ENCODE results near the gene THBS2.
"Not testable (repeated sequence)": the region's sequence is repeated elsewhere in the genome, so short reads cannot be mapped to it uniquely, and the experiment has no call there.

THBS2 gene

GRCh38 chr6:169227116-169227515 lies 26.5 kb downstream of the THBS2 start:
- no peak overlapping the region for H3K4me3 ChIP-seq
- in situ Hi-C loops (cut with MboI; ENCODE audit: low sequenced_read_pairs): no loop called here
- no peak for DNase-seq (ENCODE audit: low spot score in 2 of 2)
- no peaks in the 10 kb centered on the region for H3K36me3 ChIP-seq (replicated peaks)
- H3K27me3 ChIP-seq (ENCODE audit: low read depth): no peaks in the 10 kb centered on the region
- no peaks in the 10 kb centered on the region for H3K4me1 ChIP-seq
- H3K9me3 ChIP-seq: no peaks in the 10 kb centered on the region

DNA sequence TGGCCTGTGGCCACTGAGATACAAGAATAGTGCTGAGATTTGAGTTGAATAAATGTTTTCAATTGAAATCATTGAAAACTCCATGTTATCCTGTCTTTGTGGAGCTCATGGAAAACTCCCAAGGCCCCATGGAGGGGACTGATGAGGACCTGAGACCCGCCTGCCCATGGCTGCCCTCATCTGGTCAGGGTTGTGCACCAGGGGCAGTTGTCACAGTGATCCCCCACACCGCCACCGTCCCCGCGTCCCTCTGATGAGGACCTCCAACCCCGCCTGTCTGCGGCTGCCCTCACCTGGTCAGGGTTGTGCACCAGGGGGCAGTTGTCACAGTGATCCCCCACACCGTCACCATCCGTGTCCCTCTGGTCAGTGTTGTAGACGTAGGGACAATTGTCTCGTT lies 27.8 kb downstream of the THBS2 start:
- H3K27me3 ChIP-seq (ENCODE audit: low read depth): no peaks in the 10 kb centered on the region
- H3K9me3 ChIP-seq: no peaks in the 10 kb centered on the region
- H3K36me3 ChIP-seq (replicated peaks): no peaks in the 10 kb centered on the region
- DNase-seq (ENCODE audit: low spot score in 2 of 2): no peak
- H3K4me1 ChIP-seq: no peaks in the 10 kb centered on the region
- no peak overlapping the region for H3K4me3 ChIP-seq
- in situ Hi-C loops (cut with MboI; ENCODE audit: low sequenced_read_pairs): no loop called here

- no peaks in the 10 kb centered on the region for H3K4me1 ChIP-seq
- H3K9me3 ChIP-seq: no peaks in the 10 kb centered on the region
- DNase-seq (ENCODE audit: low spot score in 2 of 2): no peak
- in situ Hi-C loops (cut with MboI; ENCODE audit: low sequenced_read_pairs): no loop called here
- H3K27me3 ChIP-seq (ENCODE audit: low read depth): no peaks in the 10 kb centered on the region
- no peaks in the 10 kb centered on the region for H3K36me3 ChIP-seq (replicated peaks)
- H3K4me3 ChIP-seq: no peak overlapping the region
Observed at GRCh38 chr6:169225131-169225576, 28.5 kb downstream of the THBS2 start.

GRCh38 chr6:169224716-169225115 lies 28.9 kb downstream of the THBS2 start:
- Histone ChIP-seq H3K4me3 (no peak overlapping the region), H3K4me1 (no peaks in the 10 kb centered on the region), H3K27me3 (ENCODE audit: low read depth) (no peaks in the 10 kb centered on the region), H3K9me3 (no peaks in the 10 kb centered on the region), H3K36me3 (replicated peaks) (no peaks in the 10 kb centered on the region)
- in situ Hi-C loops (cut with MboI; ENCODE audit: low sequenced_read_pairs): no loop called here
- DNase-seq (ENCODE audit: low spot score in 2 of 2): no peak

- H3K27me3 ChIP-seq (ENCODE audit: low read depth): no peaks in the 10 kb centered on the region
- H3K9me3 ChIP-seq: no peaks in the 10 kb centered on the region
- H3K4me1 ChIP-seq: no peaks in the 10 kb centered on the region
- no peak for DNase-seq (ENCODE audit: low spot score in 2 of 2)
- H3K4me3 ChIP-seq: no peak overlapping the region
- in situ Hi-C loops (cut with MboI; ENCODE audit: low sequenced_read_pairs): no loop called here
- no peaks in the 10 kb centered on the region for H3K36me3 ChIP-seq (replicated peaks)
Observed at GRCh38 chr6:169224185-169224695, 29.4 kb downstream of the THBS2 start.

GRCh38 chr6:169223006-169223405 lies 30.6 kb downstream of the THBS2 start:
- H3K4me1 ChIP-seq: no peaks in the 10 kb centered on the region
- no peaks in the 10 kb centered on the region for H3K9me3 ChIP-seq
- no peak overlapping the region for H3K4me3 ChIP-seq
- DNase-seq (ENCODE audit: low spot score in 2 of 2): no peak
- in situ Hi-C loops (cut with MboI; ENCODE audit: low sequenced_read_pairs): no loop called here
- H3K36me3 ChIP-seq (replicated peaks): no peaks in the 10 kb centered on the region
- no peaks in the 10 kb centered on the region for H3K27me3 ChIP-seq (ENCODE audit: low read depth)

- Histone ChIP-seq H3K4me3 (no peak overlapping the region), H3K36me3 (replicated peaks) (no peaks in the 10 kb centered on the region), H3K4me1 (no peaks in the 10 kb centered on the region), H3K9me3 (no peaks in the 10 kb centered on the region), H3K27me3 (ENCODE audit: low read depth) (no peaks in the 10 kb centered on the region)
- no peak for DNase-seq (ENCODE audit: low spot score in 2 of 2)
- in situ Hi-C loops (cut with MboI; ENCODE audit: low sequenced_read_pairs): no loop called here
Observed at GRCh38 chr6:169222126-169222525, 31.5 kb downstream of the THBS2 start.

DNA sequence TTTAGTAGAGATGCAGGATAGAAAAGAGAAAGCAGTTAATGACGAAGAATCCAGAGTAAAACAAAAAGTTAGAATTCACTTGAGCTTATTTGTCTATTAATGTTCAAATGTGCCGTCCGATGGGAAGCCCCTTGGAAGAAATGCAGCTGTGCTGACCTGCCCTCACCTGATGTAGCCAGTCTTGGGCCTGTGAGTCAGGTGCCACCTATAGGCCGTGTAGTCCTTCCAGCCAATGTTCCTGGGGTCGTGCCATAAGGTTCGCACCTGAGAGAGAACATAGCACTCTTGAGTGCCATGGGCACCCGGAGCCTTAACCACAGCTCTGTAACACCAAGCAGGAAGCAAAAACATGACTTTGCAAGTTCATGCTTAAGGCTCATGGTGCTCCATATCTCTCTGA lies 32.4 kb downstream of the THBS2 start:
- in situ Hi-C loops (cut with MboI; ENCODE audit: low sequenced_read_pairs): no loop called here
- DNase-seq (ENCODE audit: low spot score in 2 of 2): no peak
- H3K4me1 ChIP-seq: no peaks in the 10 kb centered on the region
- H3K4me3 ChIP-seq: no peak overlapping the region
- H3K36me3 ChIP-seq (replicated peaks): no peaks in the 10 kb centered on the region
- H3K27me3 ChIP-seq (ENCODE audit: low read depth): no peaks in the 10 kb centered on the region
- H3K9me3 ChIP-seq: no peaks in the 10 kb centered on the region

DNA sequence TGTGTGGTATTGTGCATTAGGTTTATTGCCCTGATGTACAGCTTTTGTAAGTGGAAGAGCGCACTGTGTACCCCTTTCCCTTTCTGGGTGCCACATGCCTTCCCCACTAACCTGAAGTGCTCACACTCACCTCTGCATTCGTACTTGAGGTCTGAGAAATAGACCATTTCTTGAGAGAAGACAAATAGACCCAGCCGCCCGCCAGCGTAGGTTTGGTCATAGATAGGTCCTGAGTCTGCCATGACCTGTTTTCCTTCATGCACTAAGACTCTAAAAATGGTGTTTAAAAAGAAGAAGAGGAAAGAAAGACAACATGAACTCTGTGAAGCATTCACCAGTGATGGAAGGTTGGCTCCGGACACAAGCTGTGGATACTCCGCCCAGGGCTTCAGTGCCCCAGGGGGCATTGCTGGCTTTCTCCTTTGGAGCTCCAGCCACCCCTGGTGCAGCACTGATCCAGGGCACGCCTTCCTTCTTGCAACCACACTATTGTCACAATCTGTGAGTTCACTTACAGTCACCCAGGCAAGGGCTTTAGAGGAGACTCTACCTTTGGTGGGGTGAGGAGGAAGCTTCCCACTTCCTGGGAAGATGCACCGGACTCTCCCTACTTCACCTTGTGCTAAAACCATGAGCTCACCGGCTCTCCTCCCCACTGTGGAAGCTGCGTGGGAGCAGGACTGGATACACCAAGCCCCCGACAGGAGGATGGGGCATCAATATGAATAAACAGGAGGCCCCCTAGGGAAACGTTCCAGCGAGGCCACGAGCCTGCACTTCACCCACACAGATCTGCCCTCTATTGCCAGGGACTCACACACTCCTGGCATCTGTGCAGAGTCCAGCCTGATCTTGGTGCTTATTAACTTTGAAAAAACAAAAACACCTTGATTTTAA lies 33.3 kb downstream of the THBS2 start:
- Histone ChIP-seq H3K4me1 (no peaks in the 10 kb centered on the region), H3K4me3 (no peak overlapping the region), H3K27me3 (ENCODE audit: low read depth) (no peaks in the 10 kb centered on the region), H3K9me3 (no peaks in the 10 kb centered on the region), H3K36me3 (replicated peaks) (no peaks in the 10 kb centered on the region)
- no peak for DNase-seq (ENCODE audit: low spot score in 2 of 2)
- in situ Hi-C loops (cut with MboI; ENCODE audit: low sequenced_read_pairs): no loop called here

DNA sequence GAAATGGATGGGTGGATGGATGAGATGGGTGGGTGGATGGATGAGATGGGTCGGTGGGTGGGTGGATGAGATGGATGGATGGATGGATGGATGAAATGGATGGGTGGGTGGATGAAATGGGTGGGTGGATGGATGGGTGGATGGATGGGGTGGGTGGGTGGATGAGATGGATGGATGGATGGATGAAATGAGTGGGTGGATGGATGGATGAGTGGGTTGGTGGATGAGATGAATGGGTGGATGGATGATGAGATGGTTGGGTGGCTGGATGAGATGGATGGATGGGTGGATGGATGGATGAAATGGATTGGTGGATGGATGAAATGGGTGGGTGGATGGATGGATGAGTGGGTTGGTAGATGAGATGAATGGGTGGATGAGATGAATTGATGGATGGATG lies 35.7 kb downstream of the THBS2 start:
- in situ Hi-C loops (cut with MboI; ENCODE audit: low sequenced_read_pairs): no loop called here
- Histone ChIP-seq H3K27me3 (ENCODE audit: low read depth) (no peaks in the 10 kb centered on the region), H3K9me3 (no peaks in the 10 kb centered on the region), H3K4me1 (peaks cover 3% of the 10 kb centered on the region; the same call in 1 of the 2 replicates), H3K4me3 (no peak overlapping the region), H3K36me3 (replicated peaks) (no peaks in the 10 kb centered on the region)
- DNase-seq (ENCODE audit: low spot score in 2 of 2): no peak

DNA sequence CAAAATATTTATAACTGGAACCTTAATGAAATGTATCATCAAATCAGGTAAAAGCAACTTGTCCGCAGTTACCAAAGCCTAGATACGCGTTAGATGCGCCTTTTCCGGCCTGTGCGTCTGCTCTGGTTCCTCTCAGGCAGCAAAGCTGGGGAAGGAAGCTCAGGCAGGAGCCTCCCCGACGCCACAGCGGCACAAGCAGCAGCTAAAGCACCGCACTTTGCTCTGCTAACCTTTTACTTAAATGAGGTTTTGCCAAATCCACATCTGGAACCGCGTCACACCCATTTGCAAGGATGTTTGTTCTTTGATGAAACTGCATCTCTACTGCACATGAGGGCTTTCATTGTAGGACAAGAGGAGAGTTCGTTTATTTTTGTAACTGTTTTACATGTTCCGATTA lies 36.8 kb downstream of the THBS2 start:
- no peaks in the 10 kb centered on the region for H3K36me3 ChIP-seq (replicated peaks)
- no peak overlapping the region for H3K4me3 ChIP-seq
- peaks cover 8% of the 10 kb centered on the region for H3K4me1 ChIP-seq
- H3K9me3 ChIP-seq: no peaks in the 10 kb centered on the region
- no peaks in the 10 kb centered on the region for H3K27me3 ChIP-seq (ENCODE audit: low read depth)
- no peak for DNase-seq (ENCODE audit: low spot score in 2 of 2)
- in situ Hi-C loops (cut with MboI; ENCODE audit: low sequenced_read_pairs): no loop called here

DNA sequence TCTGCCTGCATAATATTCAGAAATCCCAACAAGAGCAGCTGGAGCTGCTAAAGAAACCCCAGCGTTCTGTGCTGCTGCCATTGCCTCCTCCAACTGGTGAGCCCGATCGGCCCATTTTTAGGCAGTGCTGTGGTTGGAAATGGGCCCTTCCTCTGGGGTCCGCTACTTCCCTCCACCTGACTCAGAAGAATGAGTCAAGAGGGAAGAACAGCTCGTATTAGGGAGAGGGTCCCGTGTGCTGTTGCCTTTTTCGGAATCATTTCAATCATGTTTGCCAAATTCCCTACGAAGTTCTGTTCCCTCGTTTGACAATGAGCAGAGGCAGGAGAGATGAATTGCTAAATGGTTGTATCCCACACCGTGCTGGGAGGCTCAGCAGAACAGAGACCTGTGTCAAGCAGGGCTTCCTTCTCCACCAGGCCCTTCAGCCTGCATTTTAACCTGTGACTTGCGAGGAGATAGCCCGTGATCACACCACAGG lies 38.4 kb downstream of the THBS2 start:
- H3K4me1 ChIP-seq: peaks cover 8% of the 10 kb centered on the region
- DNase-seq (ENCODE audit: low spot score in 2 of 2): no peak
- H3K9me3 ChIP-seq: no peaks in the 10 kb centered on the region
- no peaks in the 10 kb centered on the region for H3K27me3 ChIP-seq (ENCODE audit: low read depth)
- in situ Hi-C loops (cut with MboI; ENCODE audit: low sequenced_read_pairs): no loop called here
- H3K4me3 ChIP-seq: no peak overlapping the region
- H3K36me3 ChIP-seq (replicated peaks): no peaks in the 10 kb centered on the region

- in situ Hi-C loops (cut with MboI; ENCODE audit: low sequenced_read_pairs); H3K36me3 ChIP-seq (replicated peaks); H3K9me3 ChIP-seq; H3K4me1 ChIP-seq; H3K27me3 ChIP-seq (ENCODE audit: low read depth); DNase-seq (ENCODE audit: low spot score in 2 of 2); H3K4me3 ChIP-seq: not testable (repeated sequence)
Observed at GRCh38 chr6:169214789-169215188, 38.9 kb downstream of the THBS2 start.

DNA sequence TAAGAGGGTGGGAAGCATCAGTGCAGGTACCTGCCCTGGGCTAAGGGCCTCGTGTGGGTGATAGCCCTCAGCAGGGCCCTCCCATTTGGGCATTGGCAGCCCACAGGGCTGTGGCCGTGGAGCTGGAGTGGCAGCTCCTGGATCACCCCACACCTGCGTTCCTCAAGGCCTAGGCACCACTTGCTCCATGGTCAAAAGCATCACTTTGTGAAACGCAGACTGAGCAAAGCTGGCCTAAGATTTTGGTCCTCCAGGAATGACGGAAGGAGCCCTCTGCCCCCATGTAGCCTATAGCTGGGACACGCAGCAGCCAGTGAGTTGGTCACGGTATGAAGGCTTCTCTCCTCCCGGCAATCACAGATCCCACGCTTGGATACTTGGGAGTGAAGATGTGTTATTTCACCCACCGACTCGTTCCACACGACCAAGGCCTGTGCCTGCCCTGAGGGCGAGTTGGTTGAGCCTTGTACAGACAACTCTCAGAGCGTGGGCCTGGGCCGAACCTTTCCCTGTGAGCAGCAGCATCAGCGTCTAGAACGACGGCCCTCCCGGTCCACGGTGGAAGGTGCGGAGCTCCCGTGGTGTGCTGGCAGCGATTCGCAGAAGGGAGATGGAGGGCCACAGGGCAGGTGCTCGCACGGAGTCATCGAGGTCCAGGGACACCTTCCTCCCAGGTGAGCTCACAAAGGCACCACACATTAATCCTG lies 39.7 kb downstream of the THBS2 start:
- H3K9me3 ChIP-seq: no peaks in the 10 kb centered on the region
- no peak overlapping the region for H3K4me3 ChIP-seq
- no peak for DNase-seq (ENCODE audit: low spot score in 2 of 2)
- H3K36me3 ChIP-seq (replicated peaks): no peaks in the 10 kb centered on the region
- H3K4me1 ChIP-seq: peaks cover 8% of the 10 kb centered on the region
- no peaks in the 10 kb centered on the region for H3K27me3 ChIP-seq (ENCODE audit: low read depth)
- in situ Hi-C loops (cut with MboI; ENCODE audit: low sequenced_read_pairs): no loop called here
